GM12878 (cell line): Measurements from ENCODE around the gene NAV3. TPM values are rescaled to one million over a fixed set of nuclear protein-coding genes. Genes with fewer than 3 reads are reported as not detected.

Source experiments
- ATAC-seq: fragments of 200-7000 bp; cut with Tn5 transposase; 3 replicates; pipeline ENCODE4 v1.9.1; 2020; ENCODE audit warnings: mild to moderate bottlenecking, moderate library complexity
- BruUV-seq: library from RNA; stranded (reverse); fragments of 400-500 nt; replicated peaks from 2 replicates; lab custom pipeline; 2021; lab: Mats Ljungman, UMichigan
- CTCF ChIA-PET: fragments of 300-600 bp; sonication (Branson Sonifier 250); formaldehyde crosslinking; extraction: SDS; loops from one replicate; lab custom pipeline; 2021; ENCODE audit warnings: inconsistent platforms; lab: Yijun Ruan, JAX
- POLR2A ChIA-PET: fragments of 350-600 bp; formaldehyde crosslinking; extraction: SDS; loops from one replicate; lab custom pipeline; 2021; ENCODE audit warnings: inconsistent platforms; lab: Charles Lee
- RAD21 ChIA-PET: fragments of 300-600 bp; sonication (Branson Sonifier 250); formaldehyde crosslinking; loops from one replicate; lab custom pipeline; 2023; ENCODE audit warnings: antibody characterized with exemption; ENCODE audit not compliant: unreplicated experiment; lab: Charles Lee
- SMC1A ChIA-PET: fragments of 300-600 bp; sonication (Branson Sonifier 250); formaldehyde crosslinking; loops from one replicate; lab custom pipeline; 2023; ENCODE audit not compliant: unreplicated experiment, uncharacterized antibody; lab: Charles Lee
- DNase-seq: peaks from one replicate; pipeline ENCODE4 v3.0.0-alpha.2; 2011; ENCODE audit warnings: low read depth, low spot score
- FAIRE-seq: peaks from 3 replicates; lab custom pipeline; 2011; peaks lifted over from hg19 to GRCh38; lab: Jason Lieb, UNC
- H2AFZ ChIP-seq: 2 replicates; pipeline ENCODE4 v1.6.0; 2011; ENCODE audit warnings: low read depth, low read length, control low read depth; ENCODE audit not compliant: control insufficient read depth
- H3K27ac ChIP-seq: 2 replicates; pipeline ENCODE4 v1.5.1; 2011; ENCODE audit warnings: control low read depth; ENCODE audit not compliant: control insufficient read depth, insufficient read depth
- H3K27me3 ChIP-seq, 2 experiments: replicated peaks in 1 of 2; 2 replicates each; pipeline versions ENCODE4 v1.6.0 to v1.6.1; 2011; ENCODE audit warnings: low read length in 1 of 2; ENCODE audit not compliant: control insufficient read depth in 2 of 2, insufficient read depth in 2 of 2
- H3K36me3 ChIP-seq, 2 experiments: 2 replicates each; pipeline ENCODE4 v1.5.1; 2011; ENCODE audit warnings: low read length in 1 of 2; ENCODE audit not compliant: control insufficient read depth in 2 of 2, insufficient read depth in 2 of 2
- H3K4me1 ChIP-seq: 2 replicates; pipeline ENCODE4 v1.6.1; 2011; ENCODE audit warnings: mild to moderate bottlenecking, low read length, moderate library complexity, mixed read lengths; ENCODE audit not compliant: control insufficient read depth, insufficient read depth
- H3K4me2 ChIP-seq: 2 replicates; pipeline ENCODE4 v1.6.0; 2011; ENCODE audit warnings: control low read depth; ENCODE audit not compliant: control insufficient read depth, insufficient read depth
- H3K4me3 ChIP-seq: fragments of 200-600 bp; sonication (generic); 2 replicates; pipeline ENCODE4 v1.5.1; 2016
- H3K79me2 ChIP-seq: 2 replicates; pipeline ENCODE4 v1.6.0; 2011; ENCODE audit warnings: low read length; ENCODE audit not compliant: control insufficient read depth, insufficient read depth
- H3K9ac ChIP-seq: 2 replicates; pipeline ENCODE4 v1.8.0; 2011; ENCODE audit warnings: low read length, control low read depth, mixed read lengths; ENCODE audit not compliant: control insufficient read depth, insufficient read depth
- H3K9me3 ChIP-seq: replicated peaks from 3 replicates; pipeline ENCODE4 v1.5.1; 2011; ENCODE audit warnings: mild to moderate bottlenecking, low read length; ENCODE audit not compliant: control insufficient read depth, insufficient read depth
- H4K20me1 ChIP-seq: 2 replicates; pipeline ENCODE4 v1.6.0; 2011; ENCODE audit not compliant: control insufficient read depth, insufficient read depth
- HCFC1 ChIP-seq: fragments of 150-350 bp; IDR thresholded peaks from 2 replicates; pipeline ENCODE4 v1.6.1; 2014; ENCODE audit warnings: low read length
- SKIL ChIP-seq: fragments of 450-650 bp; IDR thresholded peaks from 2 replicates; pipeline ENCODE4 v1.6.1; 2017; ENCODE audit warnings: mild to moderate bottlenecking, low read depth, inconsistent platforms; ENCODE audit not compliant: poor library complexity, severe bottlenecking
- TAF1 ChIP-seq: IDR thresholded peaks from 2 replicates; pipeline ENCODE4 v1.6.1; 2011; ENCODE audit warnings: mild to moderate bottlenecking, low read depth, low read length, borderline replicate concordance
- ZBTB40 ChIP-seq: fragments of 450-650 bp; IDR thresholded peaks from 2 replicates; pipeline ENCODE4 v1.6.1; 2016; ENCODE audit warnings: mild to moderate bottlenecking, moderate library complexity, borderline replicate concordance
- ZNF24 ChIP-seq: fragments of 450-650 bp; IDR thresholded peaks from 2 replicates; pipeline ENCODE4 v1.6.1; 2017; ENCODE audit warnings: antibody characterized with exemption, mild to moderate bottlenecking
- WGBS: methylation state at CpG from one replicate; pipeline ENCODE4 v1.1.6; 2016; ENCODE audit warnings: low lambda C conversion rate; ENCODE audit not compliant: insufficient replicate concordance, insufficient coverage; ENCODE audit errors: missing lambda C conversion rate; 5-methylcytosine and 5-hydroxymethylcytosine counted together
- in situ Hi-C: fragments of 300-500 bp; cut with MboI; formaldehyde crosslinking; loops from 9 replicates; pipeline ENCODE4 v1.14.3; 2018; ENCODE audit warnings: mixed read lengths
- intact Hi-C: fragments of 100-400 bp; cut with micrococcal nuclease; formaldehyde crosslinking; loops from one replicate; pipeline ENCODE4 v1.14.2; 2022; ENCODE audit not compliant: unreplicated experiment
- polyA plus RNA-seq, 11 experiments: library from polyadenylated mRNA; depleted of rRNA in 4 of 11; unstranded in 6 of 11; stranded (reverse) in 5 of 11; fragments of >200 nt; fragmentation: Nextera tagmentation in 4 of 11; fragmentation: Illumina TruSeq in 1 of 11; extraction: Ambion mirVana in 4 of 11; extraction: Trizol in 1 of 11; gene quantifications; 1 replicate in 1 of 11; 2 replicates in 10 of 11; pipeline versions ENCODE4 v1.2.1 to v1.2.3, GENCODE V29; 2011 to 2016; ENCODE audit warnings: inconsistent platforms in 2 of 11, missing spikeins in 2 of 11, low read depth in 1 of 11
- total RNA-seq, 4 experiments: library from RNA; depleted of rRNA in 3 of 4; stranded (reverse); fragments of >200 nt in 3 of 4; fragmentation: Illumina TruSeq in 1 of 4; extraction: Trizol in 1 of 4; gene quantifications; 2 replicates each; pipeline versions ENCODE4 v1.2.1 to v1.2.3, GENCODE V29; 2013 to 2021

NAV3 gene
- total and polyA plus RNA-seq, 10 of the 15 experiments (the other 5 are each of a cell fraction or from before 2014, with no cell fraction given) = 0.05 to 0.51 (median 0.22) TPM; not detected in 1

- TF ChIP-seq SKIL = no peak
- TF ChIP-seq ZNF24 = no peak
- no peak for TF ChIP-seq TAF1
- TF ChIP-seq HCFC1 = no peak
- no peak for TF ChIP-seq ZBTB40
- TF ChIP-seq, all 136 proteins: peak for 0
- Histone ChIP-seq H4K20me1 (no peaks in the 10 kb centered on the region), H2AFZ (no peak overlapping the region), H3K9me3 (no peaks in the 10 kb centered on the region), H3K9ac (no peak overlapping the region), H3K4me2 (no peak overlapping the region), H3K79me2 (no peaks in the 10 kb centered on the region), H3K36me3 (no peaks in the 10 kb centered on the region), H3K4me3 (no peak overlapping the region), H3K4me1 (peaks cover 21% of the 10 kb centered on the region), H3K27ac (no peak overlapping the region), H3K27me3 (no peaks in the 10 kb centered on the region)
- RAD21 ChIA-PET = interaction anchor here (0.9 to 1.5 kb wide), 3 partner anchors 15 to 29 kb away, joined by 3 to 5 read pairs (median 4); no protein-coding TSS in a partner anchor
- no TSS peak for BruUV-seq
- FAIRE-seq = no peak
- SMC1A ChIA-PET = interaction anchor here (0.8 to 2.7 kb wide), 4 partner anchors 10 to 80 kb away, joined by 3 to 9 read pairs (median 3); partner anchors contain the start of gene NAV3
- CTCF ChIA-PET = no interaction called here
- intact Hi-C loops (loop anchor here (2.0 kb wide), 1 partner anchor 99 kb away; no protein-coding TSS in a partner anchor), in situ Hi-C loops (no loop called here)
- WGBS = 61% methylated on average over 4 of the region's 4 CpGs
- POLR2A ChIA-PET = no interaction called here
- no peak for ATAC-seq
- no peak for DNase-seq
These were observed 15.1 kb downstream of the NAV3 start for GRCh38 chr12:77845831-77846230.
